HepG2 (cell line): Measurements from ENCODE around the gene PGPEP1. TPM values are rescaled to one million over a fixed set of nuclear protein-coding genes. Genes with fewer than 3 reads are reported as not detected.
A peak's percentile ranks its signal among the peaks of the same experiment; 100 is the strongest.

ENCODE experiments used
- HMGA1 ChIP-seq: sonication (generic); formaldehyde crosslinking; conservative IDR thresholded peaks from 2 replicates; pipeline ENCODE4 v1.4.0; 2020; ENCODE audit warnings: missing genetic modification reagents
- SP2 ChIP-seq: sonication (generic); formaldehyde crosslinking; IDR thresholded peaks from 2 replicates; pipeline ENCODE4 v1.5.1; 2020; ENCODE audit warnings: mild to moderate bottlenecking, missing genetic modification reagents
- STAT5B ChIP-seq: sonication (generic); formaldehyde crosslinking; IDR thresholded peaks from 2 replicates; pipeline ENCODE4 v1.4.0; 2020; ENCODE audit warnings: missing genetic modification reagents
- ZBTB3 ChIP-seq: sonication (generic); formaldehyde crosslinking; IDR thresholded peaks from 2 replicates; pipeline ENCODE4 v1.4.0; 2020; ENCODE audit warnings: low read depth, mild to moderate bottlenecking, moderate library complexity, missing genetic modification reagents, borderline replicate concordance
- ZBTB40 ChIP-seq, 2 experiments: fragments of 450-650 bp in 1 of 2; sonication (generic) in 1 of 2; formaldehyde crosslinking in 1 of 2; IDR thresholded peaks; 2 replicates each; pipeline versions ENCODE4 v1.6.1 to v1.8.0; 2016 to 2022; ENCODE audit warnings: antibody characterized with exemption in 1 of 2, mild to moderate bottlenecking in 1 of 2, missing genetic modification reagents in 1 of 2
- ZEB1 ChIP-seq: IDR thresholded peaks from 2 replicates; pipeline ENCODE4 v1.6.1; 2012; ENCODE audit warnings: mild to moderate bottlenecking, low read depth, inconsistent platforms; ENCODE audit not compliant: insufficient replicate concordance
- ZNF20 ChIP-seq: sonication (generic); formaldehyde crosslinking; IDR thresholded peaks from 2 replicates; pipeline ENCODE4 v1.4.0; 2020; ENCODE audit warnings: mild to moderate bottlenecking, moderate library complexity, missing genetic modification reagents
- ZNF264 ChIP-seq: sonication (generic); formaldehyde crosslinking; IDR thresholded peaks from 2 replicates; pipeline ENCODE4 v1.4.0; 2020; ENCODE audit warnings: missing genetic modification reagents
- ZNF451 ChIP-seq: sonication (generic); formaldehyde crosslinking; IDR thresholded peaks from 2 replicates; pipeline ENCODE4 v1.5.0; 2020; ENCODE audit warnings: mild to moderate bottlenecking, missing genetic modification reagents
- ZNF567 ChIP-seq: sonication (generic); formaldehyde crosslinking; IDR thresholded peaks from 2 replicates; pipeline ENCODE4 v1.8.1; 2023; ENCODE audit warnings: mild to moderate bottlenecking, missing genetic modification reagents, borderline replicate concordance
- ZNF619 ChIP-seq: sonication (generic); formaldehyde crosslinking; IDR thresholded peaks from 2 replicates; pipeline ENCODE4 v1.4.0; 2020; ENCODE audit warnings: mild to moderate bottlenecking, missing genetic modification reagents
- ZNF772 ChIP-seq: sonication (generic); formaldehyde crosslinking; IDR thresholded peaks from 2 replicates; pipeline ENCODE4 v1.5.0; 2020; ENCODE audit warnings: mild to moderate bottlenecking, missing genetic modification reagents
- ZSCAN12 ChIP-seq: sonication (generic); formaldehyde crosslinking; IDR thresholded peaks from 2 replicates; pipeline ENCODE4 v1.9.0; 2021; ENCODE audit warnings: mild to moderate bottlenecking, missing genetic modification reagents
- ZSCAN25 ChIP-seq: sonication (generic); formaldehyde crosslinking; IDR thresholded peaks from 2 replicates; pipeline ENCODE4 v1.8.0; 2022; ENCODE audit warnings: mild to moderate bottlenecking, missing genetic modification reagents
- polyA plus RNA-seq, 8 experiments: library from polyadenylated mRNA; depleted of rRNA in 3 of 8; stranded (reverse) in 7 of 8; unstranded in 1 of 8; fragments of >200 nt; fragmentation: Illumina TruSeq in 4 of 8; extraction: Trizol in 4 of 8; gene quantifications; 2 replicates each; pipeline versions ENCODE4 v1.2.1 to v1.2.3, GENCODE V29; 2011 to 2016; ENCODE audit warnings: low read depth in 4 of 8, missing spikeins in 1 of 8, mixed read lengths in 1 of 8; ENCODE audit not compliant: insufficient read depth in 1 of 8
- total RNA-seq, 5 experiments: library from RNA; depleted of rRNA; stranded (reverse); fragments of >200 nt; fragmentation: Illumina TruSeq; extraction: Trizol; gene quantifications; 2 replicates each; pipeline ENCODE4 v1.2.3, GENCODE V29; 2016; ENCODE audit warnings: low read depth in 1 of 5
- TF ChIP-seq, protein P1 (sequence below): sonication (generic); formaldehyde crosslinking; IDR thresholded peaks from 2 replicates; pipeline ENCODE4 v1.8.0; 2022; ENCODE audit warnings: missing genetic modification reagents, mild to moderate bottlenecking, inconsistent platforms, borderline replicate concordance

PGPEP1 gene
- total and polyA plus RNA-seq, 2 of the 13 experiments (the other 11 are each of a cell fraction or from before 2014, with no cell fraction given) = 53.1 to 56.6 TPM

GRCh38 chr19:18364826-18365528 is 24.6 kb downstream of the PGPEP1 start (continued):
- TF ChIP-seq ZBTB40 (IDR thresholded peaks at IDR 0.05) (no peak), ZBTB40 (CRISPR knock-in tag; IDR thresholded peaks at IDR 0.05) (no peak), ZNF567 (CRISPR knock-in tag) (no peak), STAT5B (CRISPR knock-in tag) (no peak), SP2 (CRISPR knock-in tag) (no peak), ZNF264 (CRISPR knock-in tag) (peak; percentile 48; the same call in 1 of the 2 replicates), ZBTB3 (peak; percentile 38; the same call in 1 of the 2 replicates), ZSCAN25 (CRISPR knock-in tag) (no peak), ZNF20 (no peak), ZNF619 (CRISPR knock-in tag) (no peak), ZNF772 (no peak), HMGA1 (CRISPR knock-in tag) (no peak), ZEB1 (no peak), ZNF451 (CRISPR knock-in tag) (no peak), ZSCAN12 (CRISPR knock-in tag) (no peak)
- TF ChIP-seq, protein P1, sequence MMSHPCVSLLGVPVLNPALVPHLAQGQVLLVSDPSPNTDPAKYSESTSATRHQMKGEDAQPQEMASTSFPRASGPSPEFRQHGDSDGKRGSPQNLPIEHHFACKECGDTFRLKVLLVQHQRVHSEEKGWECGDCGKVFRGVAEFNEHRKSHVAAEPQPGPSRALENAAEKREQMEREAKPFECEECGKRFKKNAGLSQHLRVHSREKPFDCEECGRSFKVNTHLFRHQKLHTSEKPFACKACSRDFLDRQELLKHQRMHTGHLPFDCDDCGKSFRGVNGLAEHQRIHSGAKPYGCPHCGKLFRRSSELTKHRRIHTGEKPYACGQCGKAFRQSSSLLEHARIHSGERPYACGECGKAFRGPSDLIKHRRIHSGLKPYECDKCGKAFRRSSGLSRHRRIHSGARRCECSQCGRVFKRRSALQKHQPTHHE (CRISPR knock-in tag) = no peak
